ENCODE data around the gene PRAMEF14. TPM values are rescaled to one million over a fixed set of nuclear protein-coding genes. Genes with fewer than 3 reads are reported as not detected.
"Not testable (repeated sequence)": the region's sequence is repeated elsewhere in the genome, so short reads cannot be mapped to it uniquely, and the experiment has no call there.

PRAMEF14 gene
- total RNA-seq, 1 donor from 2014 or later, result not detected

- H3K27ac ChIP-seq; H3K36me3 ChIP-seq; H3K9me3 ChIP-seq (ENCODE audit: low read depth); DNase-seq (ENCODE audit: low spot score); H3K4me1 ChIP-seq; H3K9me3 Mint-ChIP-seq; H2AFZ ChIP-seq (replicated peaks); H3K4me1 Mint-ChIP-seq; H3K27ac Mint-ChIP-seq; H3K27me3 Mint-ChIP-seq (ENCODE audit: insufficient read depth, low read depth); H3K36me3 Mint-ChIP-seq; H4K20me1 ChIP-seq (ENCODE audit: low read depth); H3K4me2 ChIP-seq; H3K27me3 ChIP-seq; H3F3A ChIP-seq (ENCODE audit: low read depth); H3K79me2 ChIP-seq (ENCODE audit: low read depth); H3K9ac ChIP-seq; H3K4me3 ChIP-seq; H3K4me3 Mint-ChIP-seq: not testable (repeated sequence)
Measured at GRCh38 chr1:13366536-13366935, 19.6 kb upstream of the PRAMEF14 start.

- not testable (repeated sequence) for H3K36me3 ChIP-seq; H3K9me3 Mint-ChIP-seq; H3K27ac ChIP-seq; DNase-seq (ENCODE audit: low spot score); H3K9me3 ChIP-seq (ENCODE audit: low read depth); H3K36me3 Mint-ChIP-seq; H3K27ac Mint-ChIP-seq; H3K9ac ChIP-seq; H3K79me2 ChIP-seq (ENCODE audit: low read depth); H3K4me1 ChIP-seq; H3K27me3 ChIP-seq; H3K4me3 ChIP-seq; H3K27me3 Mint-ChIP-seq (ENCODE audit: insufficient read depth, low read depth); H4K20me1 ChIP-seq (ENCODE audit: low read depth); H3K4me3 Mint-ChIP-seq; H3K4me2 ChIP-seq; H3F3A ChIP-seq (ENCODE audit: low read depth); H2AFZ ChIP-seq (replicated peaks); H3K4me1 Mint-ChIP-seq
Measured at GRCh38 chr1:13364928-13365327, 18.0 kb upstream of the PRAMEF14 start.

- H3K27me3 Mint-ChIP-seq (ENCODE audit: insufficient read depth, low read depth); H3K79me2 ChIP-seq (ENCODE audit: low read depth); H3K36me3 Mint-ChIP-seq; H3K4me3 ChIP-seq; H3K4me2 ChIP-seq; H3K4me3 Mint-ChIP-seq; H3K9me3 Mint-ChIP-seq; H3F3A ChIP-seq (ENCODE audit: low read depth); DNase-seq (ENCODE audit: low spot score); H3K36me3 ChIP-seq; H3K9ac ChIP-seq; H4K20me1 ChIP-seq (ENCODE audit: low read depth); H2AFZ ChIP-seq (replicated peaks); H3K27ac ChIP-seq; H3K4me1 ChIP-seq; H3K27me3 ChIP-seq; H3K9me3 ChIP-seq (ENCODE audit: low read depth); H3K4me1 Mint-ChIP-seq; H3K27ac Mint-ChIP-seq: not testable (repeated sequence)
Measured at GRCh38 chr1:13362364-13362763, 15.4 kb upstream of the PRAMEF14 start.

GRCh38 chr1:13356774-13357173, 9.8 kb upstream of the PRAMEF14 start:
- H3K9me3 ChIP-seq (ENCODE audit: low read depth); H3K36me3 Mint-ChIP-seq; H3K4me2 ChIP-seq; H3K4me3 Mint-ChIP-seq; H3K9ac ChIP-seq; H3F3A ChIP-seq (ENCODE audit: low read depth); H3K4me1 Mint-ChIP-seq; H4K20me1 ChIP-seq (ENCODE audit: low read depth); H3K4me3 ChIP-seq; H3K79me2 ChIP-seq (ENCODE audit: low read depth); H3K36me3 ChIP-seq; H3K27ac Mint-ChIP-seq; H3K9me3 Mint-ChIP-seq; H3K4me1 ChIP-seq; H3K27ac ChIP-seq; H3K27me3 Mint-ChIP-seq (ENCODE audit: insufficient read depth, low read depth); H3K27me3 ChIP-seq; H2AFZ ChIP-seq (replicated peaks): not testable (repeated sequence)
- peak; percentile 75 for DNase-seq (ENCODE audit: low spot score)
- peak; percentile 68 for TF ChIP-seq CTCF (IDR thresholded peaks at IDR 0.05)

- H3K9ac ChIP-seq; H3K9me3 ChIP-seq (ENCODE audit: low read depth); H3K4me1 ChIP-seq; H4K20me1 ChIP-seq (ENCODE audit: low read depth); H3K36me3 Mint-ChIP-seq; H3K4me2 ChIP-seq; H2AFZ ChIP-seq (replicated peaks); H3K4me3 ChIP-seq; H3K27ac Mint-ChIP-seq; H3F3A ChIP-seq (ENCODE audit: low read depth); H3K36me3 ChIP-seq; H3K79me2 ChIP-seq (ENCODE audit: low read depth); DNase-seq (ENCODE audit: low spot score); H3K4me3 Mint-ChIP-seq; H3K9me3 Mint-ChIP-seq; H3K27me3 Mint-ChIP-seq (ENCODE audit: insufficient read depth, low read depth); H3K27me3 ChIP-seq; H3K4me1 Mint-ChIP-seq; H3K27ac ChIP-seq: not testable (repeated sequence)
- TF ChIP-seq CTCF (IDR thresholded peaks at IDR 0.05), result peak; percentile 34
Measured at GRCh38 chr1:13354475-13354874, 7.5 kb upstream of the PRAMEF14 start.

- H3K9me3 ChIP-seq (ENCODE audit: low read depth); H3K4me3 ChIP-seq; H3K27me3 Mint-ChIP-seq (ENCODE audit: insufficient read depth, low read depth); H3K9me3 Mint-ChIP-seq; H3K79me2 ChIP-seq (ENCODE audit: low read depth); H3K4me1 ChIP-seq; H3K36me3 ChIP-seq; H3F3A ChIP-seq (ENCODE audit: low read depth); H3K27ac Mint-ChIP-seq; H3K4me3 Mint-ChIP-seq; H3K27me3 ChIP-seq; H3K9ac ChIP-seq; H3K4me1 Mint-ChIP-seq; H4K20me1 ChIP-seq (ENCODE audit: low read depth); H2AFZ ChIP-seq (replicated peaks); H3K36me3 Mint-ChIP-seq; H3K4me2 ChIP-seq; DNase-seq (ENCODE audit: low spot score); H3K27ac ChIP-seq: not testable (repeated sequence)
Measured at GRCh38 chr1:13353476-13353875, 6.5 kb upstream of the PRAMEF14 start.

- H3K4me3 ChIP-seq; H3K9me3 ChIP-seq (ENCODE audit: low read depth); DNase-seq (ENCODE audit: low spot score); H2AFZ ChIP-seq (replicated peaks); H3K36me3 Mint-ChIP-seq; H3F3A ChIP-seq (ENCODE audit: low read depth); H3K4me1 Mint-ChIP-seq; H3K4me3 Mint-ChIP-seq; H4K20me1 ChIP-seq (ENCODE audit: low read depth); H3K9ac ChIP-seq; H3K27me3 ChIP-seq; H3K27ac ChIP-seq; H3K27me3 Mint-ChIP-seq (ENCODE audit: insufficient read depth, low read depth); H3K79me2 ChIP-seq (ENCODE audit: low read depth); H3K27ac Mint-ChIP-seq; H3K9me3 Mint-ChIP-seq; H3K4me2 ChIP-seq; H3K4me1 ChIP-seq; H3K36me3 ChIP-seq: not testable (repeated sequence)
Measured at GRCh38 chr1:13342496-13342895, 4.4 kb downstream of the PRAMEF14 start.
